CD14-positive monocyte (primary cell): ENCODE results near the gene ANKRD33. TPM values are rescaled to one million over a fixed set of nuclear protein-coding genes. Genes with fewer than 3 reads are reported as not detected.

ENCODE experiments used
- DNase-seq, 3 donors: peaks; one replicate each; pipeline ENCODE4 v3.0.0-alpha.2; 2011 to 2022
- H2AFZ ChIP-seq: 2 replicates; pipeline ENCODE4 v1.6.0; 2012; ENCODE audit warnings: mild to moderate bottlenecking, low read depth, low read length, inconsistent platforms; ENCODE audit not compliant: insufficient read depth, poor library complexity, severe bottlenecking
- H3K27ac ChIP-seq, 2 donors: 1 replicate in 1 of 2; 2 replicates in 1 of 2; pipeline ENCODE4 v1.5.1; 2012 to 2013; ENCODE audit warnings: low read length in 2 of 2, control low read depth in 1 of 2, inconsistent platforms in 1 of 2, low read depth in 1 of 2, mild to moderate bottlenecking in 1 of 2
- H3K27me3 ChIP-seq, 2 donors: one replicate each; pipeline versions ENCODE4 v1.6.0 to v1.6.1; 2011 to 2013; ENCODE audit warnings: low read length in 2 of 2; ENCODE audit not compliant: control insufficient read depth in 2 of 2, insufficient read depth in 2 of 2
- H3K36me3 ChIP-seq, 2 donors: replicated peaks in 1 of 2; 1 replicate in 1 of 2; 2 replicates in 1 of 2; pipeline versions ENCODE4 v1.5.1 to v1.6.1; 2012 to 2013; ENCODE audit warnings: low read length in 2 of 2, control low read depth in 1 of 2, inconsistent platforms in 1 of 2, mild to moderate bottlenecking in 1 of 2; ENCODE audit not compliant: insufficient read depth in 2 of 2, control insufficient read depth in 1 of 2
- H3K4me1 ChIP-seq, 2 donors: 1 replicate in 1 of 2; 2 replicates in 1 of 2; pipeline versions ENCODE4 v1.5.1 to v1.6.1; 2012 to 2013; ENCODE audit warnings: low read length in 2 of 2, control low read depth in 1 of 2, inconsistent platforms in 1 of 2, mild to moderate bottlenecking in 1 of 2, moderate library complexity in 1 of 2; ENCODE audit not compliant: insufficient read depth in 2 of 2, control insufficient read depth in 1 of 2
- H3K4me2 ChIP-seq: replicated peaks from 2 replicates; pipeline ENCODE3; 2012; ENCODE audit warnings: low read length, moderate library complexity, mild to moderate bottlenecking; ENCODE audit not compliant: poor library complexity, severe bottlenecking; ENCODE audit errors: extremely low read depth
- H3K4me3 ChIP-seq, 3 experiments: fragments of 200-600 bp in 1 of 3; sonication (generic) in 1 of 3; replicated peaks in 1 of 3; 1 replicate in 2 of 3; 2 replicates in 1 of 3; pipeline ENCODE4 v1.5.1; 2011 to 2013; ENCODE audit warnings: low read length in 3 of 3, mild to moderate bottlenecking in 3 of 3, control low read depth in 2 of 3, low read depth in 2 of 3, inconsistent platforms in 1 of 3, moderate library complexity in 1 of 3
- H3K79me2 ChIP-seq: 2 replicates; pipeline ENCODE4 v1.6.0; 2012; ENCODE audit warnings: mild to moderate bottlenecking, control low read depth, inconsistent platforms, low read length, moderate library complexity; ENCODE audit not compliant: insufficient read depth
- H3K9ac ChIP-seq: 2 replicates; pipeline ENCODE4 v1.6.0; 2017; ENCODE audit warnings: low read length, mild to moderate bottlenecking; ENCODE audit not compliant: insufficient read depth, poor library complexity, severe bottlenecking
- H3K9me3 ChIP-seq, 2 donors: replicated peaks in 1 of 2; 1 replicate in 1 of 2; 2 replicates in 1 of 2; pipeline versions ENCODE4 v1.5.1 to v1.6.1; 2012 to 2013; ENCODE audit warnings: low read length in 2 of 2, control low read depth in 1 of 2; ENCODE audit not compliant: control insufficient read depth in 1 of 2, insufficient read depth in 1 of 2
- H4K20me1 ChIP-seq: 2 replicates; pipeline ENCODE4 v1.6.0; 2012; ENCODE audit warnings: mild to moderate bottlenecking, low read length, control low read depth, moderate library complexity; ENCODE audit not compliant: insufficient read depth
- H3K27ac Mint-ChIP-seq, 7 donors: one replicate each; pipeline ENCODE4 v1.8.0; 2020; ENCODE audit warnings: mild to moderate bottlenecking in 7 of 7, mixed read lengths in 7 of 7, moderate library complexity in 6 of 7, inconsistent platforms in 2 of 7
- H3K27me3 Mint-ChIP-seq, 3 donors: one replicate each; pipeline ENCODE4 v1.8.0; 2021 to 2022; ENCODE audit warnings: low read depth in 3 of 3, mild to moderate bottlenecking in 3 of 3, mixed read lengths in 3 of 3, moderate library complexity in 3 of 3, inconsistent platforms in 1 of 3
- H3K36me3 Mint-ChIP-seq, 2 donors: one replicate each; pipeline ENCODE4 v1.8.0; 2020; ENCODE audit warnings: mixed read lengths in 2 of 2, inconsistent platforms in 1 of 2, mild to moderate bottlenecking in 1 of 2
- H3K4me1 Mint-ChIP-seq: one replicate; pipeline ENCODE4 v1.8.0; 2020; ENCODE audit warnings: mild to moderate bottlenecking, mixed read lengths
- H3K4me3 Mint-ChIP-seq, 2 donors: one replicate each; pipeline ENCODE4 v1.8.0; 2020; ENCODE audit warnings: mild to moderate bottlenecking in 2 of 2, mixed read lengths in 2 of 2, moderate library complexity in 1 of 2
- H3K9me3 Mint-ChIP-seq, 7 donors: one replicate each; pipeline ENCODE4 v1.8.0; 2020 to 2022; ENCODE audit warnings: mixed read lengths in 7 of 7, mild to moderate bottlenecking in 6 of 7, moderate library complexity in 6 of 7, inconsistent platforms in 2 of 7
- WGBS: methylation state at CpG from one replicate; pipeline ENCODE4 v1.1.5; 2013; ENCODE audit warnings: missing lambda C conversion rate; ENCODE audit not compliant: insufficient coverage; 5-methylcytosine and 5-hydroxymethylcytosine counted together
- intact Hi-C, 2 donors: fragments of 100-400 bp; cut with micrococcal nuclease; formaldehyde crosslinking; loops; one replicate each; pipeline versions ENCODE4 v1.15.0 to v1.15.1; 2023
- polyA plus RNA-seq, 3 donors: library from polyadenylated mRNA; depleted of rRNA in 1 of 3; unstranded in 2 of 3; stranded (reverse) in 1 of 3; fragments of 300-500 nt in 2 of 3; fragments of >200 nt in 1 of 3; fragmentation: Illumina TruSeq in 2 of 3; gene quantifications; 1 replicate in 2 of 3; 2 replicates in 1 of 3; pipeline ENCODE4 v1.2.3, GENCODE V29; 2012 to 2021
- TF ChIP-seq, protein P1 (sequence below): fragments of 200-600 bp; IDR thresholded peaks from one replicate; pipeline ENCODE4 v1.8.0; 2022; ENCODE audit warnings: antibody characterized with exemption, mild to moderate bottlenecking

ANKRD33 gene
- polyA plus RNA-seq, 3 donors = 0.07 TPM; not detected in 2

DNA sequence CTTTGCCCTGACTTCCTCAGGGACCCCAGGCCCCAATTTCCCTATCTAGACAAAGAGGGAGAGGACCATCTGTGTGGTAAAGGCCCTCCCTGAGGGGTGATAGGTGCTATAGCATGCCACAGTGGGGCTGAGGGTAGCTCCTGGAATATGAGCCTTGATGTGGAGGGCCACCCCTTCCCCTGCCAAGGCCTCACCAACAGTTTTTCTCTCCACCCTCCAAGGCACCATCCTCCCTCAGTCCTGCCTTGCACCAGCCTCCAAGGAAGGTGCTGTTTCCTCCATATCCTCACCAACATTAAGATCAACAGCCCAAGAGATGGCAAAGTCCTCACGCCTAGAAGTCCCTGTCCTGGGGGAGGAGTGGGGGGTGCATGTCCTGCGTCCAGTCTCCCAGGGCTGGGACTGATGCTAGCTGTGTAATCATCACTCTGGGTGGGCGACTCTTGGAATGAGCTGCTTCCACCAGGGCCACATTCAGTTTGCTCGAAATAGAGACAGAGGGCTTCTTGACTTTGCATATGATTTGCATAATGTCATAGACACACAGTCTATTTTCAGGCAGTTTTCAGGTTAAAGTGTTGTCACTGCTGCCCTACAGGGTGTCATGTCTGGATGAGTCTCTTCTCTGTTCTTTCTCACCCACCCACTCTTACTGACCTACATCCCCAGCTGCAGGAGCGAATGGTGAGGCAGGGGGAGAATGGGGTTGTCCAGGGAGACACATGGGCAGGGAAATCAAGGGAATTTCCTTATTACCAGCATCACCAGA, 36.8 kb downstream of the ANKRD33 start:
- Mint-ChIP-seq H3K4me3 (no peak overlapping the region), H3K36me3 (peaks cover 6 to 9% of the 10 kb centered on the region in 2 donors), H3K27me3 (peaks cover 2 to 9% (median 5%) of the 10 kb centered on the region in 3 donors), H3K27ac (peak overlapping the region in 1 of 7 donors; percentile 50), H3K9me3 (peaks cover 0 to 3% (median 0%) of the 10 kb centered on the region in 7 donors), H3K4me1 (peaks cover 38% of the 10 kb centered on the region)
- TF ChIP-seq, protein P1, sequence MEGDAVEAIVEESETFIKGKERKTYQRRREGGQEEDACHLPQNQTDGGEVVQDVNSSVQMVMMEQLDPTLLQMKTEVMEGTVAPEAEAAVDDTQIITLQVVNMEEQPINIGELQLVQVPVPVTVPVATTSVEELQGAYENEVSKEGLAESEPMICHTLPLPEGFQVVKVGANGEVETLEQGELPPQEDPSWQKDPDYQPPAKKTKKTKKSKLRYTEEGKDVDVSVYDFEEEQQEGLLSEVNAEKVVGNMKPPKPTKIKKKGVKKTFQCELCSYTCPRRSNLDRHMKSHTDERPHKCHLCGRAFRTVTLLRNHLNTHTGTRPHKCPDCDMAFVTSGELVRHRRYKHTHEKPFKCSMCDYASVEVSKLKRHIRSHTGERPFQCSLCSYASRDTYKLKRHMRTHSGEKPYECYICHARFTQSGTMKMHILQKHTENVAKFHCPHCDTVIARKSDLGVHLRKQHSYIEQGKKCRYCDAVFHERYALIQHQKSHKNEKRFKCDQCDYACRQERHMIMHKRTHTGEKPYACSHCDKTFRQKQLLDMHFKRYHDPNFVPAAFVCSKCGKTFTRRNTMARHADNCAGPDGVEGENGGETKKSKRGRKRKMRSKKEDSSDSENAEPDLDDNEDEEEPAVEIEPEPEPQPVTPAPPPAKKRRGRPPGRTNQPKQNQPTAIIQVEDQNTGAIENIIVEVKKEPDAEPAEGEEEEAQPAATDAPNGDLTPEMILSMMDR = no peak
- H3K9ac ChIP-seq = no peak overlapping the region
- H3K27ac ChIP-seq = no peak overlapping the region
- no peak overlapping the region for H2AFZ ChIP-seq
- intact Hi-C loops = loop anchor here (5.0 kb wide), 3 partner anchors 33 to 58 kb away; partner anchors contain the start of gene ANKRD33 (in 1 of the 2)
- H3K36me3 ChIP-seq = peaks cover 0 to 3% of the 10 kb centered on the region in 2 donors
- no peaks in the 10 kb centered on the region for H3K79me2 ChIP-seq
- H3K9me3 ChIP-seq = no peaks in the 10 kb centered on the region
- H3K4me2 ChIP-seq = no peak overlapping the region
- no peak for DNase-seq
- no peak overlapping the region for H3K4me3 ChIP-seq
- H3K4me1 ChIP-seq = peaks cover 21 to 25% of the 10 kb centered on the region in 2 donors
- H4K20me1 ChIP-seq = no peaks in the 10 kb centered on the region
- WGBS = 83% methylated on average over 3 of the region's 5 CpGs
- no peaks in the 10 kb centered on the region for H3K27me3 ChIP-seq

DNA sequence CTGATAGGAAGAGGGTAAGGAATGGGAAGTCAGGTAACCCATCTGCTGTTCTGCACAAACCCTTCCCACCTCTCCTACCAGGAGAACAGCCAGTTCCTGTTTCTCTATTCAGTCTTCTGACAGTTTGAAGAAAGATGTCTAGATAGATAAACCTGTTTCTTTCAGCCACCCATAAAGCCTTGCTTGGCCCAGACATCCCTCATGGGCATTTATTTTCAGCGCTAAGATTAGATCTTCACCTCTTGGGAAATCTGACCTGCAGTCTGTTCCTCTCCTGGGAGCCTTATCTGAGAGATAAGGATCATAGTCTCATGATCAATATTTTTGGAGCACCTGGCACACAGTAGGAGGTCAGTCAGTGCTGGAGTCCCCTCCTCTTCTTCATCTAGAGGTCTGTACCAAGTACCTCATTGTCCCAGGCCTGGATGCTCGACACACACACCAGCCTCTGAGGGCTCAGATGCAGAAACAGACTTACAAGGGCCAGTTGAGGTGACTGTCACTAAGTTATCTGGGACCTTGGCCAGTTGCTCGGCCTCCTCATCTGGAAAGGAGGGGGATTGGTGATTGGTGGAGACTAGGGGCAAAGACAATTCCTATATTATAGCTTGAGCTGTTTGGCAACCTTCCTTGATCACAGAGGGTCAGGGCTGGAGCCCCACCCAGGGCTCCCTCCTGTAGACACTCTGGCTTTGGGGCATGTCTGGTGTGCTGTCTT, 37.6 kb downstream of the ANKRD33 start:
- peaks cover 0 to 3% (median 0%) of the 10 kb centered on the region in 7 donors for H3K9me3 Mint-ChIP-seq
- Histone ChIP-seq H4K20me1 (no peaks in the 10 kb centered on the region), H3K4me3 (no peak overlapping the region), H3K27ac (no peak overlapping the region), H3K79me2 (no peaks in the 10 kb centered on the region), H3K4me1 (peaks cover 21 to 25% of the 10 kb centered on the region in 2 donors), H2AFZ (no peak overlapping the region), H3K36me3 (no peaks in the 10 kb centered on the region), H3K9ac (no peak overlapping the region), H3K4me2 (no peak overlapping the region), H3K9me3 (no peaks in the 10 kb centered on the region), H3K27me3 (no peaks in the 10 kb centered on the region)
- H3K4me1 Mint-ChIP-seq = peaks cover 35% of the 10 kb centered on the region
- no peak for DNase-seq
- intact Hi-C loops = no loop called here
- 20% methylated on average over 1 of the region's 3 CpGs for WGBS
- H3K27ac Mint-ChIP-seq = peak overlapping the region in 1 of 7 donors; percentile 18
- H3K27me3 Mint-ChIP-seq = peaks cover 2 to 9% (median 5%) of the 10 kb centered on the region in 3 donors
- H3K36me3 Mint-ChIP-seq = peaks cover 2 to 6% of the 10 kb centered on the region in 2 donors
- TF ChIP-seq, protein P1 = no peak
- H3K4me3 Mint-ChIP-seq = no peak overlapping the region
